Natural killer cell (primary cell): ENCODE data around the gene PLAAT3. TPM values are rescaled to one million over a fixed set of nuclear protein-coding genes. Genes with fewer than 3 reads are reported as not detected.

Experiments
- ATAC-seq, 3 donors: fragments of 150-1000 bp in 2 of 3; fragments of 200-7000 bp in 1 of 3; cut with Tn5 transposase; 1 replicate in 1 of 3; 2 replicates in 2 of 3; pipeline ENCODE4 v1.10.0; 2021; ENCODE audit warnings: mild to moderate bottlenecking in 2 of 3, moderate library complexity in 2 of 3
- DNase-seq, 2 donors: peaks; one replicate each; pipeline versions ENCODE4 v3.0.0 to v3.0.0-alpha.2; 2013 to 2021; ENCODE audit warnings: mixed read lengths in 1 of 2
- H3K27ac ChIP-seq: one replicate; pipeline ENCODE4 v1.5.1; 2013; ENCODE audit warnings: mild to moderate bottlenecking, low read length
- H3K27me3 ChIP-seq: one replicate; pipeline ENCODE4 v1.6.1; 2013; ENCODE audit warnings: low read length; ENCODE audit not compliant: control insufficient read depth, insufficient read depth
- H3K36me3 ChIP-seq: one replicate; pipeline ENCODE4 v1.6.1; 2013; ENCODE audit warnings: low read length; ENCODE audit not compliant: control insufficient read depth, insufficient read depth
- H3K4me1 ChIP-seq: one replicate; pipeline ENCODE4 v1.6.1; 2013; ENCODE audit warnings: low read length; ENCODE audit not compliant: control insufficient read depth, insufficient read depth
- H3K4me3 ChIP-seq: one replicate; pipeline ENCODE4 v1.5.1; 2013; ENCODE audit warnings: low read length
- H3K9me3 ChIP-seq: one replicate; pipeline ENCODE4 v1.6.1; 2013; ENCODE audit warnings: low read length; ENCODE audit not compliant: control insufficient read depth, insufficient read depth
- H3K27ac Mint-ChIP-seq, 2 donors: one replicate each; pipeline ENCODE4 v1.8.0; 2022; ENCODE audit warnings: mild to moderate bottlenecking in 2 of 2, mixed read lengths in 2 of 2, moderate library complexity in 1 of 2
- H3K27me3 Mint-ChIP-seq, 2 donors: one replicate each; pipeline ENCODE4 v1.8.0; 2022; ENCODE audit warnings: low read depth in 2 of 2, mixed read lengths in 2 of 2
- H3K36me3 Mint-ChIP-seq: one replicate; pipeline ENCODE4 v1.8.0; 2022; ENCODE audit warnings: mixed read lengths
- H3K4me1 Mint-ChIP-seq, 2 donors: one replicate each; pipeline ENCODE4 v1.8.0; 2022; ENCODE audit warnings: mixed read lengths in 2 of 2
- H3K4me3 Mint-ChIP-seq: one replicate; pipeline ENCODE4 v1.8.0; 2022; ENCODE audit warnings: mild to moderate bottlenecking, moderate library complexity, mixed read lengths
- H3K9me3 Mint-ChIP-seq, 2 donors: one replicate each; pipeline ENCODE4 v1.8.0; 2022; ENCODE audit warnings: mixed read lengths in 2 of 2
- WGBS: methylation state at CpG from one replicate; pipeline ENCODE4 v1.1.7; 2013; ENCODE audit warnings: missing lambda C conversion rate; ENCODE audit not compliant: insufficient coverage; 5-methylcytosine and 5-hydroxymethylcytosine counted together
- intact Hi-C: fragments of 100-400 bp; cut with micrococcal nuclease; formaldehyde crosslinking; loops from one replicate; pipeline ENCODE4 v1.14.2; 2022
- total RNA-seq, 4 donors: library from RNA; stranded (reverse); fragments of 120-200 nt in 1 of 4; gene quantifications; one replicate each; pipeline versions ENCODE4 v1.2.3 to v1.2.4, GENCODE V29; 2013 to 2022
- TF ChIP-seq, protein P1 (sequence below): fragments of 200-600 bp; IDR thresholded peaks from one replicate; pipeline ENCODE4 v1.8.0; 2022; ENCODE audit warnings: antibody characterized with exemption

PLAAT3 gene
- total RNA-seq, 3 donors from 2014 or later (not counting 1 experiment from before 2014, with no cell fraction given), result 32.5 to 34.1 (median 34.1) TPM

DNA sequence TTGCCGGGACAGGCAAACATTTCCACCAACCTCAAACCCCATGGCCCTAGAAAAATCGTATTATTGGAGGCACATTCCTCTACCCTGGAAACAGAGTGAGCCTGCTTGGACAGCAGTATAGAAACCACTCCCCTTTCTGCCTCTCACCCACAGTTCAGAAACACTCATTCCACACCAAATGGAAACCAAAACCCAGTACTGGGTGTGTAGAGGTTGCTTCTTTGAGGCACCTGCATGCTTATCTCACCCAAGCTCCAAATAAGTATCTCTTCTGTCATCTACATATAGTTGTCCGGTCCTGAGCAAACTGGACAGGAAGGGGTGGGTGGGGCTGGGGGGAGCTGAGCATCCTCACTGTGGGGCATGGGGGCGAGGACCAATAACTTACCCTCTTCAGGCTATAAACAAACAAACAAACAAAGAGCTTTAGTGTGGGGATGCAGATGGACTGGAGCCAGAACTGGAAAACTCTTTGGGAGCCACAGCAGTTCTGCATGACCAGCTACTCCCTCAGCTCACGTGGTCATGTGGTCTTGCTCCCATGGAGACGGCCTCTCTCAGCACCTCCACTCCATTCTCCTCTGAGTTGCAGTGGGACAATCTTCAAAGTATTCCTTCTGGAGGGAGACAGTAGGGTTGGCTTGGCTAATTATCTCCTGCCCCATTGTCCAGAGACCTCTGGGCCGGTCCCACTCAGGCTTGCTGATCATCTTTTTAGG, 50.0 kb downstream of the PLAAT3 start:
- Histone ChIP-seq H3K9me3 (no peaks in the 10 kb centered on the region), H3K27ac (no peak overlapping the region), H3K4me1 (peaks cover 60% of the 10 kb centered on the region), H3K4me3 (no peak overlapping the region), H3K36me3 (no peaks in the 10 kb centered on the region), H3K27me3 (no peaks in the 10 kb centered on the region)
- no peaks in the 10 kb centered on the region for H3K36me3 Mint-ChIP-seq
- peak in 1 of 2 donors; percentile 62 for DNase-seq
- no peaks in the 10 kb centered on the region for H3K27me3 Mint-ChIP-seq
- TF ChIP-seq, protein P1, sequence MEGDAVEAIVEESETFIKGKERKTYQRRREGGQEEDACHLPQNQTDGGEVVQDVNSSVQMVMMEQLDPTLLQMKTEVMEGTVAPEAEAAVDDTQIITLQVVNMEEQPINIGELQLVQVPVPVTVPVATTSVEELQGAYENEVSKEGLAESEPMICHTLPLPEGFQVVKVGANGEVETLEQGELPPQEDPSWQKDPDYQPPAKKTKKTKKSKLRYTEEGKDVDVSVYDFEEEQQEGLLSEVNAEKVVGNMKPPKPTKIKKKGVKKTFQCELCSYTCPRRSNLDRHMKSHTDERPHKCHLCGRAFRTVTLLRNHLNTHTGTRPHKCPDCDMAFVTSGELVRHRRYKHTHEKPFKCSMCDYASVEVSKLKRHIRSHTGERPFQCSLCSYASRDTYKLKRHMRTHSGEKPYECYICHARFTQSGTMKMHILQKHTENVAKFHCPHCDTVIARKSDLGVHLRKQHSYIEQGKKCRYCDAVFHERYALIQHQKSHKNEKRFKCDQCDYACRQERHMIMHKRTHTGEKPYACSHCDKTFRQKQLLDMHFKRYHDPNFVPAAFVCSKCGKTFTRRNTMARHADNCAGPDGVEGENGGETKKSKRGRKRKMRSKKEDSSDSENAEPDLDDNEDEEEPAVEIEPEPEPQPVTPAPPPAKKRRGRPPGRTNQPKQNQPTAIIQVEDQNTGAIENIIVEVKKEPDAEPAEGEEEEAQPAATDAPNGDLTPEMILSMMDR, result no peak
- peaks cover 51 to 53% of the 10 kb centered on the region in 2 donors for H3K4me1 Mint-ChIP-seq
- H3K27ac Mint-ChIP-seq, result peak overlapping the region; percentile 93 to 96
- H3K4me3 Mint-ChIP-seq, result peak overlapping the region; percentile 33
- peak; percentile 11 to 35 (median 20) for ATAC-seq
- H3K9me3 Mint-ChIP-seq, result no peaks in the 10 kb centered on the region
- 86% methylated on average over 4 of the region's 7 CpGs for WGBS
- intact Hi-C loops, result no loop called here

DNA sequence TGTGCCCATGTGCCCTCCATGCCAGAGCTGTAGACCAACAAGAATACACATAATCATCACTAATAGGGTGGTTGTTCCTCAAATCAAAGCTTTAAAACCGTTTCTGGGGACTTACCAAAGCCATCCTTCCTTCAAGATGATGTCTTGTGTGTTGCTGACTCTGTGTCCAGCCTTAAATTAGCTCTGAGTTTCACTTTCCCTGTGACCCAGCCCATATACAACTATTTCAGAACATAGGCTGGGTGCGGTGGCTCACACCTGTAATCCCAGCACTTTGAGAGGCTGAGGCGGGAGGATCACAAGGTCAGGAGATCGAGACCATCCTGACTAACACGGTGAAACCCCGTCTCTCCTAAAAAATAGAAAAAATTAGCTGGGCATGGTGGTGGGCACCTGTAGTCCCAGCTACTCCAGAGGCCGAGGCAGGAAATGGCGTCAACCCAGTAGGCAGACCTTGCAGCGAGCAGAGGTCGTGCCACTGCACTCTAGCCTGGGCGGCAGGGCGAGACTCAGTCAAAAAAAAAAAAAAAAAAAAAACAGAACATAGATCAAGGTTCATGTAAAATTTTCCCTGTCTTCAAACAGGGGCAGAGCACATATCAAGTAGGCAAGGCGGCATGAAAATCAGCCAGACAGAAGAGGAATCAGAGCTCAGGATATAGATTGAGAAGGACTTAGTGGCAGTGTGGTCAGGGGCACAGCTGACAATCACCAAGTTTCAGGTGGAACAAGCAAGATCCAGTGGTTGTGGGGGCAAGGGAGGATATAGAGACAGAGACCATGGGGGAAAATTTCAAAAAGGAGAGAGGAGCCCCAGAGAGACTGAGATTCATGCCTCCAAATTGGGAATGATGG, 50.8 kb downstream of the PLAAT3 start, which contains the start of gene PLAAT2:
TSS of gene PLAAT2 (minus strand) at position 179 of the 855 bp plus-strand sequence. CDS start at position 124, 55 bp downstream.
- Histone ChIP-seq H3K36me3 (no peaks in the 10 kb centered on the region), H3K4me1 (peaks cover 60% of the 10 kb centered on the region), H3K4me3 (no peak within 1 kb of the TSS), H3K9me3 (no peaks in the 10 kb centered on the region), H3K27me3 (no peaks in the 10 kb centered on the region), H3K27ac (no peak within 1 kb of the TSS)
- intact Hi-C loops, result no loop called here
- H3K36me3 Mint-ChIP-seq, result no peaks in the 10 kb centered on the region
- H3K27ac Mint-ChIP-seq, result peak within 1 kb of the TSS; percentile 93 to 96
- TF ChIP-seq, protein P1, result no peak
- H3K4me3 Mint-ChIP-seq, result peak within 1 kb of the TSS; percentile 33
- WGBS, result 94% methylated on average over 13 of the region's 13 CpGs
- peaks cover 51 to 53% of the 10 kb centered on the region in 2 donors for H3K4me1 Mint-ChIP-seq
- ATAC-seq (no peak), DNase-seq (no peak)
- H3K9me3 Mint-ChIP-seq, result no peaks in the 10 kb centered on the region
- H3K27me3 Mint-ChIP-seq, result no peaks in the 10 kb centered on the region

DNA sequence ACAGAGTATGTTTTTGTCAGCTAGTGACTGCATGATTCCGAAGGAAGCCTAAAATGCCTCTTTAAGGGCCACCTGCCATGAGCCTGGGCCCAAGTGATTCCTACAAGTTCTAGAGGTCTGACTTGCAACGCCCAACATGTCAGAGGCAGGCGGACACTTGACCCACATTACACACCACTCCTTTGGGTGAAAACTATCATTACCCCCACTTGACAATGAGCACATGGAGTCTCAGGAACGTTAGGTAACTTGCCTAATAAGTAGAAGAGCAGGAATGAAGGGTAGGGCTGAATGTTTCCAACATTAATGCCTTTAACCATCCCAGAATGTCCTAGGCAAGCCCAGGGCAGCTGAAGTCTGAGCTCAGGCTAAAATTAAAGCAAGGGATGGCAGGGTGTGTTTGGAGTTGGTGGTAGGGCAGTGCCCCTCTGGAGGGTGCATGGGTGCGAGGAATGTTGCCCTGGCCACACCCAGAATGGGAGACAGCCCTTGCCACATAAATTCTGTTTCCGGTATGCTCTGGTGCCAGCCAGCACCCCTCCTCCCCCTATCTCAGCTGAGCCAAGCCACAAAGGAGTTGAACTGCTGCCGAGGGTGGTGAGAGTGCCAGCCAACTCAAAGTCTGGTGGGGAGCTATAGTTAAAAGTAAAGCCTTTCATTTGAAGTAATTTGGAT, 53.6 kb downstream of the PLAAT3 start:
- Mint-ChIP-seq H3K36me3 (no peaks in the 10 kb centered on the region), H3K9me3 (no peaks in the 10 kb centered on the region), H3K27me3 (no peaks in the 10 kb centered on the region), H3K4me1 (peaks cover 41% of the 10 kb centered on the region in 2 donors), H3K4me3 (peak overlapping the region; percentile 36), H3K27ac (peak overlapping the region; percentile 33 to 72)
- peak in 1 of 2 donors; percentile 67 for DNase-seq
- intact Hi-C loops, result no loop called here
- TF ChIP-seq, protein P1, result no peak
- peak; percentile 22 to 54 (median 34) for ATAC-seq
- Histone ChIP-seq H3K4me1 (peaks cover 47% of the 10 kb centered on the region), H3K27ac (peak overlapping the region; percentile 14), H3K4me3 (no peak overlapping the region), H3K36me3 (no peaks in the 10 kb centered on the region), H3K9me3 (no peaks in the 10 kb centered on the region), H3K27me3 (no peaks in the 10 kb centered on the region)
- WGBS, result 53% methylated on average over 5 of the region's 7 CpGs
